ENCODE data around the gene AK8.

AK8 gene

DNA sequence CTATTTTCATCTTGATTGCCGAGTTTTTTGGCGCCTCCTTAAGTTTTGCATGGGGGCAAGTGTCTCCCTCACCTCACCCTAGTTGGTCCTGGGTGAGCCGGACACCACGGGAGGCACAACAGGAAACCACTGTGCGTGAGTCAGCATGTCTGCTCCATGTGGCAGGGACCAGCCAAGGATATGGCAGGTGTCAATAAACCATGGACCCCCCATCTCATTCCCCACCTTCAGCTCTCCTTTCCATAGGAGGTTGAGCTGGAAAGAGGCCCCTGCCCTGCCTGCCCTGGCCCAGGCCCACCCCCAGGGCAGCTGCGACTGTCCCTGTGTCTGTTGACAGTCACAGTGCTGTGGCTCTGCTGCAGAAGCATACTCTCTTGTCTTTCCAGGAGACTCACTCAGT is 3.7 kb upstream of the AK8 start:
- TF ChIP-seq, protein P1, sequence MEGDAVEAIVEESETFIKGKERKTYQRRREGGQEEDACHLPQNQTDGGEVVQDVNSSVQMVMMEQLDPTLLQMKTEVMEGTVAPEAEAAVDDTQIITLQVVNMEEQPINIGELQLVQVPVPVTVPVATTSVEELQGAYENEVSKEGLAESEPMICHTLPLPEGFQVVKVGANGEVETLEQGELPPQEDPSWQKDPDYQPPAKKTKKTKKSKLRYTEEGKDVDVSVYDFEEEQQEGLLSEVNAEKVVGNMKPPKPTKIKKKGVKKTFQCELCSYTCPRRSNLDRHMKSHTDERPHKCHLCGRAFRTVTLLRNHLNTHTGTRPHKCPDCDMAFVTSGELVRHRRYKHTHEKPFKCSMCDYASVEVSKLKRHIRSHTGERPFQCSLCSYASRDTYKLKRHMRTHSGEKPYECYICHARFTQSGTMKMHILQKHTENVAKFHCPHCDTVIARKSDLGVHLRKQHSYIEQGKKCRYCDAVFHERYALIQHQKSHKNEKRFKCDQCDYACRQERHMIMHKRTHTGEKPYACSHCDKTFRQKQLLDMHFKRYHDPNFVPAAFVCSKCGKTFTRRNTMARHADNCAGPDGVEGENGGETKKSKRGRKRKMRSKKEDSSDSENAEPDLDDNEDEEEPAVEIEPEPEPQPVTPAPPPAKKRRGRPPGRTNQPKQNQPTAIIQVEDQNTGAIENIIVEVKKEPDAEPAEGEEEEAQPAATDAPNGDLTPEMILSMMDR (IDR thresholded peaks at IDR 0.05; ENCODE audit: low read depth, low read length, missing control alignments): no peak
- no peak for DNase-seq (ENCODE audit: extremely low read depth, low read depth)
- no peak overlapping the region for H3K4me3 ChIP-seq (replicated peaks; ENCODE audit: low read depth, low read length)

DNA sequence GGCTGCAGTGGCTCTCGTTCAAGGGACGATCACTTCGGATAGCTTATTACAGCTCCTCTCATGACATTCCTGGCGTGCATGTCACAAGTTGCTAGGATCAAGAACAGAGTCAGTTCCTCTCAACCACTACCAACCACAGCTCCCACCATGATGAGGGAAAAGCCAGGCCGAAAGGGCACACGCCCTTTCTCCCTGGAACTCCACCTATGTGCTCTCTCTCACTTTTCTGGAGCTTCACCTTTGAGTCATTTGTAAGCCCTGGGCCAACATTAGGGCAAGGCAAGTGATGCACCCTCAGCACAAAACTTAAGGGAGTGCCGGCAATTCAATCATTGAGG is 2.2 kb upstream of the AK8 start:
- TF ChIP-seq, protein P1 (IDR thresholded peaks at IDR 0.05; ENCODE audit: low read depth, low read length, missing control alignments): no peak
- no peak overlapping the region for H3K4me3 ChIP-seq (replicated peaks; ENCODE audit: low read depth, low read length)
- DNase-seq (ENCODE audit: extremely low read depth, low read depth): no peak

DNA sequence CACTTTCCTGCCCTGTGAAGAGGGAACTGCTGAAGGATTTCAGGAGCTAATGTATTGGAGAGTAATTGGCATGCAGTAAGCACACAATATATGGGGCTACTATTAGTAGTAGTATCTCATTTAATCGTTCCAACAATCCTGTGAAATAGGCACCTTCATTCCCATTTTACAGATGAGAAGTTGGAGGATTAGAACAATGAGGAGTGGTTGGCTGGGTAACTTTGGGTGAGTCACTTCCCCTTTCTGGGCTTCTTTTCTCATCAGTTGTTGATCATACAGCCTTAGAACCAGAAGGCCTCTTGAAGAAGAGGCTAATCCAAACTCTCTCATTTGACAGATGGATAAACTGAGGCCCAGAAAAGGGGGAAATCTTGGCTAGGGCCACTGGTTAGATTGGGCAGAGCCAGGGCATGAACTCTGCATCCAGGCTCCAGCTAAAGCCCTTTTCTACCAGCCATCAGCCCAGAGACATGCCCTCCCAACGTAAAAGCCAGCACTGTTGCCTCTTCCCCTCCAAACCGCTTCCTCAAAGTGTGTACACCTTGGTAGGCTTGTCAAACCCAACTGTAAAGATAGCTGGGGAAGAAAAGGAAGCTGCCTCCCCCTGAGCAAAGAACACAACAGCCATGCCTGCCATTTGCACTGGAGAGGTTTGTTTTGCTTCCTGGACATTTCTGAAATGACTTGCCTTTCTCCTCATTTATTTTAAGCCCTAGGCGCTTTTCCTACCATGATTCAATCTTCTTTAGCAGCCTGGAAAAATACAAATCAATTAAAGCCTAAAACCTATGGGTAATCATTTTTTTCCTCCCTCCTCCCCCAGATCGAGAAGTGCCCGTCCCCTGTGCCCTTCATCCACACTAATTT is 1.6 kb upstream of the AK8 start:
- peak overlapping the region; percentile 85; the same call in 1 of the 2 replicates for H3K4me3 ChIP-seq (replicated peaks; ENCODE audit: low read depth, low read length)
- TF ChIP-seq, protein P1 (IDR thresholded peaks at IDR 0.05; ENCODE audit: low read depth, low read length, missing control alignments): no peak
- no peak for DNase-seq (ENCODE audit: extremely low read depth, low read depth)

DNA sequence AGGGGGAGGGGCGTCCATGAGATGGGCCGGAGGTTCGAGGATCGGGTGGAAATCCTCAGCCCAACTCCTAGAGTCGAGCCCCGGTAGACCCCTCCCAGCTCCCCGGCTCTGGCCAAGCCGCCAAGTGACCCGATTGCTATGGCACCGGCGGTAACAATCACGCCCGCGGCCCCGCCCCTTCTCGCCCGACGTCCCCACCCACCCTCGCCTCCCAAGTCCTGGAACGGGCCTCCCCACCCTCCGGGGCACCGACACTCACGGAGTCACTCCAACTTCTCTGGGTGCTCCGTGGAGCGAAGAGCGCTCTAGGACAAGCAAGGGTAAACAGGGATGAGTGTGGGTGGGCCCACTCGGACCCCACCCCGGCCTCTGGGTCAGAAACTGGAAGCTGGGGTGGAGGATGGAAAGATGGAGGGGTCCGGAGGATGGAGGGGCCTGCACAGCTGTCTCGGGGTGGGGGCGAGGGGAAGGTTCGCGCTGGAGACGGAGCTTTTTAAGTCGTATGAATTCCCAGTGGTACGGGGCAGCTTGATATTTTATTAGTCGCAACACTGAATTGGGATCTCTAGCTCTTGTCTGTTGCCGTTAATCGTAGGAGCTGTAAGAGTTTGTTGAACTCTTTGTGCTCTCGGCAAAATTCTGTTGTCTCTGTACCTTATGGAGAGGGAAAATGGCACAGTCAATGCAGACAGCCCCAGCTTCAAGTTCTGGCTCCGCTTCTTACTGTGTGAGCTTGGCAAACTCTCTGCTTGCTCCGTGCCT is 792 bp upstream of the AK8 start, which contains the start of gene SPACA9:
TSS of gene SPACA9 (plus strand) at position 204 of the 762 bp plus-strand sequence. CDS start 5,050 bp downstream, outside the sequence.
- H3K4me3 ChIP-seq (replicated peaks; ENCODE audit: low read depth, low read length): peak within 1 kb of the TSS; percentile 85
- DNase-seq (ENCODE audit: extremely low read depth, low read depth): no peak
- TF ChIP-seq, protein P1 (IDR thresholded peaks at IDR 0.05; ENCODE audit: low read depth, low read length, missing control alignments): no peak

DNA sequence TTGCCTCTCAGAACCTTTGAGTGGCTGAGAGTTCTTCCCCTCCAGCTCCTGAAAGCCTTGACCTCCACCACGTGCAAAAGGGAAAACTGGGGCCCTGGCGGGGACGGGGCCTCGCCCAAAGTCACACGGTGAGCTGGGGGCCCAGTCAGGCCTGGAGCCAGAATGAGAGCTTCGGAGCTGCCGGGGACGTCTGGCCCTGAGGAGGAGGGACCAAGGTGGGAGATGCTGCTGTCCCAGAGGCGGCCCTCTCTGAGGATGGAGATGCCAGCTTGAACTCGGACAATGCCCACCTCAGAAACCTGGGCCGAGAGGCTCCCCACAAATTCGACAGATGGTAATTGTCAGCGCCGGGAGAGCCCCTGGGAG is 643 bp downstream of the AK8 start:
- DNase-seq (ENCODE audit: extremely low read depth, low read depth): no peak
- TF ChIP-seq, protein P1 (IDR thresholded peaks at IDR 0.05; ENCODE audit: low read depth, low read length, missing control alignments): no peak
- peak overlapping the region; percentile 85 for H3K4me3 ChIP-seq (replicated peaks; ENCODE audit: low read depth, low read length)

DNA sequence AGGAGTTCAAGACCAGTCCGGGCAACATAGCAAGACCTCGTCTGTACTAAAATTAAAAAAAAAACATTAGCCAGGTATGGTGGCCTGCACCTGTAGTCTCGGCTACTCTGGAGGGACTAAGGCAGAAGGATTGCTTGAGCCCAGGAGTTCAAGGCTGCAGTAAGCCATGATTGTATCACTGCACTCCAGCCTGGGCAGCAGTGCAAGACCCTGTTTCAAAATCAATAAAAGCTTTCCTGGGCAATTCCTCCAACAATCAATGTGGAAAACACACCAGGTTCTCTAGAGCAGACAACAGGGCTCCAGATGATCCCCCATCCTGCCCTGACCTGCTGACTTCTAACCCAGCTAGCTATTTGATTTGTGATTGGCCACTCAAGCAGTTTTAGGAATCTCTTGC is 1.2 kb downstream of the AK8 start:
- H3K4me3 ChIP-seq (replicated peaks; ENCODE audit: low read depth, low read length): no peak overlapping the region
- TF ChIP-seq, protein P1 (IDR thresholded peaks at IDR 0.05; ENCODE audit: low read depth, low read length, missing control alignments): no peak
- DNase-seq (ENCODE audit: extremely low read depth, low read depth): no peak
